Measurements from ENCODE around the gene PLEKHA7. TPM values are rescaled to one million over a fixed set of nuclear protein-coding genes. Genes with fewer than 3 reads are reported as not detected.

The PLEKHA7 gene, protein sequence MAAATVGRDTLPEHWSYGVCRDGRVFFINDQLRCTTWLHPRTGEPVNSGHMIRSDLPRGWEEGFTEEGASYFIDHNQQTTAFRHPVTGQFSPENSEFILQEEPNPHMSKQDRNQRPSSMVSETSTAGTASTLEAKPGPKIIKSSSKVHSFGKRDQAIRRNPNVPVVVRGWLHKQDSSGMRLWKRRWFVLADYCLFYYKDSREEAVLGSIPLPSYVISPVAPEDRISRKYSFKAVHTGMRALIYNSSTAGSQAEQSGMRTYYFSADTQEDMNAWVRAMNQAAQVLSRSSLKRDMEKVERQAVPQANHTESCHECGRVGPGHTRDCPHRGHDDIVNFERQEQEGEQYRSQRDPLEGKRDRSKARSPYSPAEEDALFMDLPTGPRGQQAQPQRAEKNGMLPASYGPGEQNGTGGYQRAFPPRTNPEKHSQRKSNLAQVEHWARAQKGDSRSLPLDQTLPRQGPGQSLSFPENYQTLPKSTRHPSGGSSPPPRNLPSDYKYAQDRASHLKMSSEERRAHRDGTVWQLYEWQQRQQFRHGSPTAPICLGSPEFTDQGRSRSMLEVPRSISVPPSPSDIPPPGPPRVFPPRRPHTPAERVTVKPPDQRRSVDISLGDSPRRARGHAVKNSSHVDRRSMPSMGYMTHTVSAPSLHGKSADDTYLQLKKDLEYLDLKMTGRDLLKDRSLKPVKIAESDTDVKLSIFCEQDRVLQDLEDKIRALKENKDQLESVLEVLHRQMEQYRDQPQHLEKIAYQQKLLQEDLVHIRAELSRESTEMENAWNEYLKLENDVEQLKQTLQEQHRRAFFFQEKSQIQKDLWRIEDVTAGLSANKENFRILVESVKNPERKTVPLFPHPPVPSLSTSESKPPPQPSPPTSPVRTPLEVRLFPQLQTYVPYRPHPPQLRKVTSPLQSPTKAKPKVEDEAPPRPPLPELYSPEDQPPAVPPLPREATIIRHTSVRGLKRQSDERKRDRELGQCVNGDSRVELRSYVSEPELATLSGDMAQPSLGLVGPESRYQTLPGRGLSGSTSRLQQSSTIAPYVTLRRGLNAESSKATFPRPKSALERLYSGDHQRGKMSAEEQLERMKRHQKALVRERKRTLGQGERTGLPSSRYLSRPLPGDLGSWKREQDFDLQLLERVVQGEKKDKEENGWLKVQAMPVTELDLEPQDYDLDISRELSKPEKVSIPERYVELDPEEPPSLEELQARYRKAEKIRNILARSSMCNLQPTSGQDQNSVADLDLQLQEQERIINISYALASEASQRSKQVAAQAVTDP
- 10 to 100 TPM; 14.7 to 33.5 (median 16.7) TPM for total RNA-seq

DNA sequence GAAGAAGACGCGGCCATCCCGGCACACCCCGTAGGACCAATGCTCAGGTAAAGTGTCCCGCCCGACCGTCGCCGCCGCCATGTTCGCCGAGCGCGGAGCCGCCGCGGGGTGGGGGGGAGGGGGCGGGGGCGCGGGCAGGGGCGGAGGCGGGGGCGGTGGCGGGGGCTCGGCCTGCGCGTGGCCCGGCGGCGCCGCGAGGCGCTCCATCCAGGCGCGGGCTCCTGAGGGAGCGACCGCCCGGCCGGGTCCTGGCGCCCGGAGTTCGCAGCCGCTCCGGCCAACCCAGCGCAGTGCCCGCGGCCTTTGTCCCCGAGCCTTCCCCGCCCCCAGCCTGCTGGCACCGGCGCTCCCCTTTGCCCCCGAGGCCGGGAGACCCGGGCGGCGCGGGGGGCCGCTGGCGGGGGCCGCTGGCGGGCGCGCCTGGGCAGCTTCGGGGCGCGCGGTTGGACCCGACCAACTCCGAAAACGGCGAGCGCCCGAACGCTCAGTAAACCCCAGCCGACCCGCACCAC, at the start of gene PLEKHA7:
PLEKHA7 (minus strand) TSS at position 94 of the 512 bp plus-strand sequence; CDS start at position 81, 13 bp downstream.
- TF ChIP-seq, protein P1, sequence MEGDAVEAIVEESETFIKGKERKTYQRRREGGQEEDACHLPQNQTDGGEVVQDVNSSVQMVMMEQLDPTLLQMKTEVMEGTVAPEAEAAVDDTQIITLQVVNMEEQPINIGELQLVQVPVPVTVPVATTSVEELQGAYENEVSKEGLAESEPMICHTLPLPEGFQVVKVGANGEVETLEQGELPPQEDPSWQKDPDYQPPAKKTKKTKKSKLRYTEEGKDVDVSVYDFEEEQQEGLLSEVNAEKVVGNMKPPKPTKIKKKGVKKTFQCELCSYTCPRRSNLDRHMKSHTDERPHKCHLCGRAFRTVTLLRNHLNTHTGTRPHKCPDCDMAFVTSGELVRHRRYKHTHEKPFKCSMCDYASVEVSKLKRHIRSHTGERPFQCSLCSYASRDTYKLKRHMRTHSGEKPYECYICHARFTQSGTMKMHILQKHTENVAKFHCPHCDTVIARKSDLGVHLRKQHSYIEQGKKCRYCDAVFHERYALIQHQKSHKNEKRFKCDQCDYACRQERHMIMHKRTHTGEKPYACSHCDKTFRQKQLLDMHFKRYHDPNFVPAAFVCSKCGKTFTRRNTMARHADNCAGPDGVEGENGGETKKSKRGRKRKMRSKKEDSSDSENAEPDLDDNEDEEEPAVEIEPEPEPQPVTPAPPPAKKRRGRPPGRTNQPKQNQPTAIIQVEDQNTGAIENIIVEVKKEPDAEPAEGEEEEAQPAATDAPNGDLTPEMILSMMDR (IDR thresholded peaks at IDR 0.05; ENCODE audit: low read depth), result no peak

DNA sequence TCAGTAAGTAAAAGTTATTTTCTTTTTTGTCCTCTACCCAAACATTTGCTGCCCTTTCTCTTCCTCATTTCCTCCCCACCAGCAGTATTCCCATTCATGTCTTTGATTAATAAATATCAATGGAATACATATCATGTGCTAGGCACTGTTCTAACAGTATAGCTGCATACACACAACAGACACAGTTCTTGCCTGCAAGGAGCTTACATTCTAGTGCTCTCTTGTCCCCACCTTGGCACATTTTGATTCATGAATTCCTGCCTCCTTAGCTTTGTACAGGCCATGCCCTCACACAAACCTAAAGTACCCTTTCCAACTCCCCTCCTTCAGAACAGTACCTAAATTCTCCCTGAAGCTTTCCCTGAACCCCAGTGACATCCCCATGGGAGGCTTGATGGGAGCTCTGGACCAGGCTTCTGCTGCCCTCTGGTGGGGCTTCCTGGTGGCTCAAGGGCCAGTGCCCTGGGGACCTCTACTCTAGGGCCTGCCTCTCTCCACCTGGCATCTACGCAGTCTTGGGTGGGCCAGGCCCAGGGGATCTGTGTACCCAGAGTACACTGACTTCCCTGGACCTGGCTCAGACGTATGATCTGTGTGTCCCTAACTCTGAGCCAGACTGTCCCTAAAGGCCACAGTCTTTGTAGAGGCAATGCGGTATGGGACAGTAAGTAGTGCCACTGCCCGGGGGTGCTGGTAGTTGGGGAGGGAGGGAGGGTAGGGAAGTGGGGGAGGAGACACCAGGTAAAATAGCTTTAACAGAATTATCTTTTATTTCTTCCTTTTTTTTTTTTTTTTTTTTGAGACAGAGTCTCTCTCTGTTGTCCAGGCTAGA, 49.2 kb upstream of the PLEKHA7 start:
- TF ChIP-seq, protein P1 (IDR thresholded peaks at IDR 0.05; ENCODE audit: low read depth), result no peak

GRCh38 chr11:17046690-17047089, 32.5 kb upstream of the PLEKHA7 start:
- TF ChIP-seq, protein P1 (IDR thresholded peaks at IDR 0.05; ENCODE audit: low read depth), result no peak

DNA sequence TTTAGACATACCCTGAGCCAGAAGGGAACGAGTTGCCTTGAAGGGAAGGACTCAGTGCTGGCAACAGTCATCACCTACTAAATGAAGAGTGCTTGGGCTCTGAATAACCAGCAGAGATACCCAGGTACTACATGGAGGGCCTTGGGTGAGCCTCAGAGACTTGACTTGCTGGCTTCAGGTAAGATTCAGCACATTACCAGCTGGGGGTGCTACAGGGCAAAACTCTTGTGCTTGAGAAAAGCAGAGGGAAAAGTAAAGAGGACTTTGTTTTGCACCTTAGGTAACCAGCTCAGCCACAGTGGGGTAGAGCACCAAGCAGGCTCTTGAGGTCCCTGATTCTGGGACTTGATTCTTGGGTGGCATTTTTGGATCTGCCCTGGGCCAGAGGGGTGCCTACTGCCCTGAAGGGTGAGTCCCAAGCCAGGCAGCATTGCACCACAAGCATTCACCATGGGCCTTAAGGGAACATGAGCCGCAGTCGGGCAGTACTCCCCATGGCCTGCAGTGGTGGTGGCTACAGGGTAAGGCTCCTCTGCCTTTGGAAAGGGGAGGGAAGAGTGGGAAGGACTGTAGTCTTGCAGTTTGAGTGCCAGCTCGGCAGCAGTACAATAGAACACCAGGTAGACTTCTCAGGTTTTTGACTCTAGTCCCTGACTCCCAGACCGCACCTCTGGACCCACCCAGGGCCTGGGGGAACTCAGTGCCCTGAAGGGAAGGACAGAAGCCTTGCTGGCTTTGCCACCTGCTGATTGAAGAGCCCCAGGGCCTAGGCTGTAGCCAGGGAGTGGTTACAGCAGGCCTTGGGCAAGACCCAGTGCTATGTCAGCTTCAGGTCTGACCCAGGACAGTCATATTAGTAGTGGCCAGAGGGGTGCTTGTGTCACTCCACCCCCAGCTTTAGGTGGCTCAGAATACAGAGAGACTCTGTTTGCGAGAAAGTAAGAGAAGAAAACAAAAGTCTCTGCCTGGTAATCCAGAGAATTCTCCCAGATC, 22.7 kb upstream of the PLEKHA7 start:
- TF ChIP-seq, protein P1 (IDR thresholded peaks at IDR 0.05; ENCODE audit: low read depth), result no peak

DNA sequence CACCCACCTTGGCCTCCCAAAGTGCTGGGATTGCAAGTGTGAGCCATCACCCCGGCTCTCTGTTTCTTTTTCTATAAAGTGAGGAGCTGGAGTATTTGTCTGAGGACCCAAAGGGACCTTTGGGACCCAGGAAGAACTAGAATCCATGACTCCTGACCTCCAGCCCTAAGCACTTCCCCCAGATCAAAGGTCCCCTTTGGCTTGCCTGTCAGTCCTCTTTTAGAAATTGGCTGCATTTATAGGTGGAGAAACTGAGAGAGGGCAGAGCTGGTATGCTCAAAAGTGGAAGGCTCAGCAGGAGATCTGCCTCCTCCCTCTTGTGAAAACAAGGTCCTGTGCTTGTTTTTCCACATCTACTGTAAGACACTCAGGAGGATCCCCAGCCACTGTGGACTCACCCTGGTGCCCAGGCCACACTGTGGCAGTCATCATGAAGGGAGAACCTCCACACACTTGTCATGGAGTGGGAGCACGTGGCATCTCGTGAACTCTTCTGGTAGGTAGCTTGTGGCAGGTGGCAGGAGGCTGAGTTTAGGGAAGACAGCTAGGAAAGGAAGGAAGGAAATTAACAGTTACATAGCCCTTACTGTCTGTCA, 12.4 kb upstream of the PLEKHA7 start:
- TF ChIP-seq, protein P1 (IDR thresholded peaks at IDR 0.05; ENCODE audit: low read depth), result no peak

Data from subcutaneous adipose tissue (tissue), 4 donors.